OCI-LY1 (cell line): Measurements from ENCODE around the gene CYP4A11.
"Not testable (repeated sequence)": the region's sequence is repeated elsewhere in the genome, so short reads cannot be mapped to it uniquely, and the experiment has no call there.

ENCODE experiments used
- H2AFZ ChIP-seq: fragments of 200-600 bp; sonication (generic), shearing (Covaris generic); 2 replicates; pipeline ENCODE4 v1.6.0; 2014; ENCODE audit warnings: antibody characterized with exemption, mild to moderate bottlenecking, low read length
- H3F3A ChIP-seq: fragments of 200-600 bp; sonication (generic), shearing (Covaris generic); 2 replicates; pipeline ENCODE4 v1.6.0; 2014; ENCODE audit warnings: mild to moderate bottlenecking, antibody characterized with exemption, low read length, moderate library complexity; ENCODE audit not compliant: insufficient read depth
- H3K27ac ChIP-seq: fragments of 200-600 bp; sonication (generic); 2 replicates; pipeline ENCODE4 v1.5.1; 2014; ENCODE audit warnings: low read length, mixed run types, mild to moderate bottlenecking, low read depth; ENCODE audit not compliant: poor library complexity, severe bottlenecking
- H3K27me3 ChIP-seq: fragments of 200-600 bp; sonication (generic); 2 replicates; pipeline ENCODE4 v1.6.0; 2014; ENCODE audit warnings: antibody characterized with exemption, mild to moderate bottlenecking, low read length, moderate library complexity; ENCODE audit not compliant: insufficient read depth
- H3K36me3 ChIP-seq: fragments of 200-600 bp; sonication (generic); 2 replicates; pipeline ENCODE4 v1.6.1; 2014; ENCODE audit warnings: mild to moderate bottlenecking, antibody characterized with exemption, low read length, moderate library complexity, mixed read lengths; ENCODE audit not compliant: insufficient read depth
- H3K4me1 ChIP-seq: fragments of 200-600 bp; sonication (generic); 2 replicates; pipeline ENCODE4 v1.5.1; 2014; ENCODE audit warnings: mild to moderate bottlenecking, low read length, moderate library complexity; ENCODE audit not compliant: insufficient read depth, severe bottlenecking
- H3K4me2 ChIP-seq: fragments of 200-600 bp; sonication (generic), shearing (Covaris generic); 2 replicates; pipeline ENCODE4 v1.6.1; 2014; ENCODE audit warnings: low read length
- H3K4me3 ChIP-seq: fragments of 200-600 bp; sonication (generic); 2 replicates; pipeline ENCODE4 v1.5.1; 2014; ENCODE audit warnings: low read length, low read depth, mild to moderate bottlenecking, mixed read lengths; ENCODE audit not compliant: poor library complexity, severe bottlenecking
- H3K79me2 ChIP-seq: fragments of 200-600 bp; shearing (Covaris generic); 2 replicates; pipeline ENCODE4 v1.6.1; 2016; ENCODE audit warnings: mixed run types, low read length, mixed read lengths; ENCODE audit not compliant: insufficient read depth
- H3K9ac ChIP-seq: fragments of 200-600 bp; sonication (generic), shearing (Covaris generic); 2 replicates; pipeline ENCODE4 v1.6.1; 2014; ENCODE audit warnings: mild to moderate bottlenecking, low read length, mixed read lengths
- H3K9me2 ChIP-seq: fragments of 200-600 bp; sonication (generic), shearing (Covaris generic); 2 replicates; pipeline ENCODE4 v1.6.1; 2014; ENCODE audit warnings: low read depth, mild to moderate bottlenecking, low read length, mixed read lengths
- H3K9me3 ChIP-seq: fragments of 200-600 bp; shearing (Covaris generic); 2 replicates; pipeline ENCODE4 v1.6.1; 2014; ENCODE audit warnings: low read length, mixed read lengths
- H4K20me1 ChIP-seq: fragments of 200-600 bp; sonication (generic), shearing (Covaris generic); 2 replicates; pipeline ENCODE4 v1.6.0; 2016; ENCODE audit warnings: mild to moderate bottlenecking, low read length; ENCODE audit not compliant: insufficient read depth
- CTCF ChIP-seq: fragments of 200-600 bp; sonication (generic), shearing (Covaris generic); IDR thresholded peaks from 2 replicates; pipeline ENCODE4 v1.5.1; 2017; ENCODE audit warnings: mild to moderate bottlenecking, antibody characterized with exemption, low read length, moderate library complexity, mixed read lengths
- EZH2 ChIP-seq: fragments of 200-600 bp; sonication (generic), shearing (Covaris generic); IDR thresholded peaks from 2 replicates; pipeline ENCODE4 v1.8.0; 2017; ENCODE audit warnings: borderline replicate concordance, mixed run types, mild to moderate bottlenecking, antibody characterized with exemption, low read length, moderate library complexity, mixed read lengths

Gene CYP4A11

GRCh38 chr1:46937270-46937669, 4.0 kb downstream of the CYP4A11 start:
- H3K4me2 ChIP-seq: no peak overlapping the region
- no peaks in the 10 kb centered on the region for H4K20me1 ChIP-seq
- no peaks in the 10 kb centered on the region for H3K36me3 ChIP-seq
- H3F3A ChIP-seq: no peaks in the 10 kb centered on the region
- no peaks in the 10 kb centered on the region for H3K79me2 ChIP-seq
- no peak overlapping the region for H3K9ac ChIP-seq
- TF ChIP-seq CTCF (no peak), EZH2 (no peak)
- no peaks in the 10 kb centered on the region for H3K4me1 ChIP-seq
- no peaks in the 10 kb centered on the region for H3K9me3 ChIP-seq
- H2AFZ ChIP-seq: no peak overlapping the region
- H3K4me3 ChIP-seq: no peak overlapping the region
- no peaks in the 10 kb centered on the region for H3K27me3 ChIP-seq
- H3K9me2 ChIP-seq: no peaks in the 10 kb centered on the region
- no peak overlapping the region for H3K27ac ChIP-seq

- H3K27me3 ChIP-seq: no peaks in the 10 kb centered on the region
- H3K9ac ChIP-seq: no peak overlapping the region
- no peaks in the 10 kb centered on the region for H3K79me2 ChIP-seq
- H3K4me1 ChIP-seq: no peaks in the 10 kb centered on the region
- no peak overlapping the region for H3K4me3 ChIP-seq
- H3K9me3 ChIP-seq: no peaks in the 10 kb centered on the region
- no peaks in the 10 kb centered on the region for H3F3A ChIP-seq
- no peak overlapping the region for H3K27ac ChIP-seq
- H3K4me2 ChIP-seq: no peak overlapping the region
- no peaks in the 10 kb centered on the region for H4K20me1 ChIP-seq
- H3K9me2 ChIP-seq: no peaks in the 10 kb centered on the region
- TF ChIP-seq EZH2 (no peak), CTCF (no peak)
- no peaks in the 10 kb centered on the region for H3K36me3 ChIP-seq
- no peak overlapping the region for H2AFZ ChIP-seq
Measured at GRCh38 chr1:46936788-46937187, 4.5 kb downstream of the CYP4A11 start.

GRCh38 chr1:46934852-46935251, 6.4 kb downstream of the CYP4A11 start:
- H3K9me2 ChIP-seq, H3F3A ChIP-seq, H3K9me3 ChIP-seq, H3K4me3 ChIP-seq, H3K4me1 ChIP-seq, H3K4me2 ChIP-seq, H2AFZ ChIP-seq, H3K27me3 ChIP-seq, H3K27ac ChIP-seq, H3K36me3 ChIP-seq, H4K20me1 ChIP-seq, H3K9ac ChIP-seq, H3K79me2 ChIP-seq: not testable (repeated sequence)

GRCh38 chr1:46932020-46932419, 9.3 kb downstream of the CYP4A11 start:
- H3K9ac ChIP-seq, H3K4me3 ChIP-seq, H3K9me2 ChIP-seq, H3K27me3 ChIP-seq, H3K36me3 ChIP-seq, H3K79me2 ChIP-seq, H3K9me3 ChIP-seq, H4K20me1 ChIP-seq, H2AFZ ChIP-seq, H3K4me2 ChIP-seq, H3K4me1 ChIP-seq, H3F3A ChIP-seq, H3K27ac ChIP-seq: not testable (repeated sequence)
